ENCODE measurements around the gene MOB2.

MOB2 gene

GRCh38 chr11:1471736-1472135 is 14.8 kb downstream of the MOB2 start:
- in situ Hi-C loops (cut with HindIII; ENCODE audit: low pct_ligation_motif_present, low sequenced_read_pairs), result no loop called here
- Histone ChIP-seq H3K4me3 (ENCODE audit: low read depth, low read length) (no peak overlapping the region), H3K36me3 (replicated peaks) (peaks cover 2% of the 10 kb centered on the region), H3K27ac (no peak overlapping the region), H3K27me3 (replicated peaks) (no peaks in the 10 kb centered on the region)
- no peak for TF ChIP-seq CTCF (IDR thresholded peaks at IDR 0.05; ENCODE audit: low read depth, low read length, missing control alignments)
- DNase-seq, result no peak

DNA sequence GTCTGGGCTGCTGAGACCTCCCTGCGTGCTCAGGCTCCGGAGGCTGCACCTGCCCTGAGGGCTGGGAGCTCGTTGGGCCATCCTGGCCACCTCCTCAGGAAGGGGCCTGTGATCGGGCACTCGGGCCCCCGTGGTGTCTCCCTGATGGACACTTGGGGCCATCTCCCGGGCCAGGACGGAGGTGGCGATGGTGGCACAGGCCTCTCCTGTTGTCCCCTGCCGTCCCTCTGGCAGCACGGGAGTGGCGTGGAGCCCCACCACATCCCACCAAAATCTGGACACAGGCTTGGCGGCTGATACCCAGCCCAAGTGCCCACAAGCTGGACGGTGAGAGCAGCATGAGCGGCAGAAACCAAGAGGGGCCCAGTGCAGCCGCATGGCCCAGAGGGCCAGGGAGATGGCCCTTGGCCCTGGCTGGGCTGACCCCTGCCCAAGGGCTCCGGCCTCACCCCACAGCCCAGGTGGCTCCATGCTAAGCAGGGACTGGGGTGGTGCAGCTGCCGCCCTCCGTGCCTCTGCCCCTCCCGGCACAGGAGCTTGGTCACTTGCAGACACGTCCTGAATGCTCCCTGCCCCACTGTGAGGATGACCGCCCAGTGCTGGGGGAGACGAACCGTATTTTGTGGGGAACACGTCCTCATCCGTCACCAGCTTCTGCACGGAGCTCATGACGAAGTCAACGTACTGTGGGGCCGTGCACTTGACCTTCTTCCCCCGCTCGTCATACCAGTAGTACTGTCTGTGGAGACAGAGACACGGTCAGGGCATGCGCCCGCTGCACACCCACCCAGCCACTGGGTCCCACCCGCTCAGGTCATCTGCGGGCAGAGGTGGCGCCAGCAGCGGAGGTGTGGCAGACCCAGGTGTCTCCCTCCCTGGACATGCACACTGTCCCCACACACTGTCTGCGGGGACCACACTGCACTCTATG is 15.6 kb downstream of the MOB2 start:
- Histone ChIP-seq H3K27ac (no peak overlapping the region), H3K4me3 (ENCODE audit: low read depth, low read length) (no peak overlapping the region), H3K36me3 (replicated peaks) (no peaks in the 10 kb centered on the region), H3K27me3 (replicated peaks) (no peaks in the 10 kb centered on the region)
- in situ Hi-C loops (cut with HindIII; ENCODE audit: low pct_ligation_motif_present, low sequenced_read_pairs), result no loop called here
- no peak for DNase-seq
- TF ChIP-seq CTCF (IDR thresholded peaks at IDR 0.05; ENCODE audit: low read depth, low read length, missing control alignments), result no peak

- H3K27me3 ChIP-seq (replicated peaks), result no peaks in the 10 kb centered on the region
- no peak for DNase-seq
- H3K4me3 ChIP-seq (ENCODE audit: low read depth, low read length), result no peak overlapping the region
- TF ChIP-seq CTCF (IDR thresholded peaks at IDR 0.05; ENCODE audit: low read depth, low read length, missing control alignments), result no peak
- no peak overlapping the region for H3K27ac ChIP-seq
- no peaks in the 10 kb centered on the region for H3K36me3 ChIP-seq (replicated peaks)
- in situ Hi-C loops (cut with HindIII; ENCODE audit: low pct_ligation_motif_present, low sequenced_read_pairs), result no loop called here
Observed at GRCh38 chr11:1469911-1470680, 16.5 kb downstream of the MOB2 start.

GRCh38 chr11:1469287-1469910 is 17.2 kb downstream of the MOB2 start:
- Histone ChIP-seq H3K36me3 (replicated peaks) (no peaks in the 10 kb centered on the region), H3K27me3 (replicated peaks) (no peaks in the 10 kb centered on the region), H3K4me3 (ENCODE audit: low read depth, low read length) (no peak overlapping the region), H3K27ac (no peak overlapping the region)
- no peak for DNase-seq
- in situ Hi-C loops (cut with HindIII; ENCODE audit: low pct_ligation_motif_present, low sequenced_read_pairs), result no loop called here
- TF ChIP-seq CTCF (IDR thresholded peaks at IDR 0.05; ENCODE audit: low read depth, low read length, missing control alignments), result no peak

DNA sequence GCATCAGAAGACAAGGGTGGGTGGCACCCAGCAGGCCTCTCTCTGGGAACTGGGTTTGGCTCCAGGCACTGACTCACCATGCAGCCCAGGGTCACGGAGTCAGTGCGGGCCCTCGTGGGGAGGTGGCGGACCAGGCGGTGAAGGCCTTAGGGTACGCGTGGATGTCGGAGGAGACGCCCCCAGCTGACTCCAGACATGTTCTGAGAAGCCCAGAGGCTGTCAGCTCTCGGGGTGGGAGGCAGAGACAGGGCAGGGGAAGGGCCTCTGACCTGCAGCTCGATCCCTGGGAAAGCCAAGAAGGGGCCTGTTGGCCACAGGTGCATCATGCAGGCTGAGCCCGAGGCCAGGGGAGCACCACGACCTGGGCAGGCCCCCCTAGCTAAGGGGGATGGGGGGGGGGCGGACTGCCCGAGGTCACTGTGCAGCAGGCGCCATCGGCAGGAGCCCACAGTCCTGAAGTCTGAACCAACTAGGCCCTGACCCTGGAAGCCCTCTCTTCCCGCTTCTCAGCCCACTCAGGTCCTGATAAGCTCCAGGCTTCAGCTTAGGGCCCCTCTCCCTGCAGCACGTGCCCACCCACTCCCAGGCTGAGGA is 18.0 kb downstream of the MOB2 start:
- Histone ChIP-seq H3K27me3 (replicated peaks) (no peaks in the 10 kb centered on the region), H3K27ac (no peak overlapping the region), H3K36me3 (replicated peaks) (no peaks in the 10 kb centered on the region), H3K4me3 (ENCODE audit: low read depth, low read length) (no peak overlapping the region)
- TF ChIP-seq CTCF (IDR thresholded peaks at IDR 0.05; ENCODE audit: low read depth, low read length, missing control alignments), result no peak
- in situ Hi-C loops (cut with HindIII; ENCODE audit: low pct_ligation_motif_present, low sequenced_read_pairs), result no loop called here
- DNase-seq, result no peak
